DOHH2 (cell line): Measurements from ENCODE around the gene SULT2A1.

Source experiments
- H3F3A ChIP-seq: fragments of 200-600 bp; sonication (generic), shearing (Covaris generic); 2 replicates; pipeline ENCODE4 v1.6.0; 2016; ENCODE audit warnings: antibody characterized with exemption, mild to moderate bottlenecking; ENCODE audit not compliant: control insufficient read depth, insufficient read depth
- H3K27ac ChIP-seq: fragments of 200-600 bp; sonication (generic); 2 replicates; pipeline ENCODE4 v1.5.1; 2014; ENCODE audit warnings: low read depth, mild to moderate bottlenecking, low read length, moderate library complexity
- H3K27me3 ChIP-seq: fragments of 200-600 bp; sonication (generic); 2 replicates; pipeline ENCODE4 v1.6.1; 2014; ENCODE audit warnings: mild to moderate bottlenecking, low read length, mixed read lengths; ENCODE audit not compliant: control insufficient read depth
- H3K36me3 ChIP-seq: fragments of 200-600 bp; sonication (generic); 2 replicates; pipeline ENCODE4 v1.6.1; 2014; ENCODE audit warnings: mild to moderate bottlenecking, low read length, moderate library complexity, mixed read lengths; ENCODE audit not compliant: control insufficient read depth
- H3K4me1 ChIP-seq: fragments of 200-600 bp; sonication (generic); 2 replicates; pipeline ENCODE4 v1.6.1; 2014; ENCODE audit warnings: mild to moderate bottlenecking, low read length, mixed read lengths; ENCODE audit not compliant: control insufficient read depth
- H3K4me2 ChIP-seq: fragments of 200-600 bp; sonication (generic); 2 replicates; pipeline ENCODE4 v1.6.0; 2014; ENCODE audit warnings: mild to moderate bottlenecking, low read length, moderate library complexity
- H3K4me3 ChIP-seq: fragments of 200-600 bp; sonication (generic); 2 replicates; pipeline ENCODE4 v1.5.1; 2014; ENCODE audit warnings: mild to moderate bottlenecking, low read length, mixed read lengths
- H3K79me2 ChIP-seq: fragments of 200-600 bp; sonication (generic); 2 replicates; pipeline ENCODE4 v1.6.1; 2014; ENCODE audit warnings: mild to moderate bottlenecking, low read length, mixed read lengths; ENCODE audit not compliant: control insufficient read depth
- H3K9me2 ChIP-seq: fragments of 200-600 bp; sonication (generic); replicated peaks from 2 replicates; pipeline ENCODE4 v1.6.1; 2014; ENCODE audit warnings: mild to moderate bottlenecking, low read length, mixed read lengths; ENCODE audit not compliant: control insufficient read depth
- H3K9me3 ChIP-seq: fragments of 200-600 bp; sonication (generic); 2 replicates; pipeline ENCODE4 v1.6.1; 2014; ENCODE audit warnings: antibody characterized with exemption, low read length, mixed read lengths; ENCODE audit not compliant: control insufficient read depth, insufficient read depth
- H4K20me1 ChIP-seq: fragments of 200-600 bp; sonication (generic); 2 replicates; pipeline ENCODE4 v1.6.0; 2014; ENCODE audit warnings: low read depth, mild to moderate bottlenecking, antibody characterized with exemption, low read length, moderate library complexity; ENCODE audit not compliant: control insufficient read depth, insufficient read depth
- EZH2phosphoT487 ChIP-seq: fragments of 200-600 bp; sonication (generic); IDR thresholded peaks from 2 replicates; pipeline ENCODE4 v1.6.1; 2017; ENCODE audit warnings: borderline replicate concordance, mild to moderate bottlenecking, antibody characterized with exemption, low read length, moderate library complexity, mixed read lengths
- TF ChIP-seq, protein P1 (sequence below): fragments of 200-600 bp; sonication (generic); IDR thresholded peaks from one replicate; pipeline ENCODE4 v1.5.1; 2014; ENCODE audit warnings: antibody characterized with exemption, mild to moderate bottlenecking, low read depth, low read length; ENCODE audit not compliant: poor library complexity, severe bottlenecking

The SULT2A1 gene

DNA sequence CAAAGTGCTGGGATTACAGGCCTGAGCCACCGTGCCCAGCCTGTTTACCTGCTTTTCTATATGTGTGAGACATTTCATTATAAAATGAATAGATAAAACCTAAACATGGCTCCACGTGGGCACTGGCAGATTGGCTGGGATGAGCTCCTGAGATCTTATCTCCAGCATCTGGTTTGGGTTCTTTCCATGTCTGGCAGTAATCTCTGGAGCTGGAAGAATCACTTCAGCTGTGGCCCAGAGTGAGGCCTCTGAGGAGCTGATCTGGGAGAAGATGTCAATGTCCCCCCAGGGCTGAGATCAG is 5.5 kb upstream of the SULT2A1 start:
- H3K4me2 ChIP-seq = no peak overlapping the region
- no peaks in the 10 kb centered on the region for H3K36me3 ChIP-seq
- no peaks in the 10 kb centered on the region for H3F3A ChIP-seq
- no peaks in the 10 kb centered on the region for H4K20me1 ChIP-seq
- H3K27me3 ChIP-seq = no peaks in the 10 kb centered on the region
- H3K9me3 ChIP-seq = no peaks in the 10 kb centered on the region
- no peak for TF ChIP-seq EZH2phosphoT487
- TF ChIP-seq, protein P1, sequence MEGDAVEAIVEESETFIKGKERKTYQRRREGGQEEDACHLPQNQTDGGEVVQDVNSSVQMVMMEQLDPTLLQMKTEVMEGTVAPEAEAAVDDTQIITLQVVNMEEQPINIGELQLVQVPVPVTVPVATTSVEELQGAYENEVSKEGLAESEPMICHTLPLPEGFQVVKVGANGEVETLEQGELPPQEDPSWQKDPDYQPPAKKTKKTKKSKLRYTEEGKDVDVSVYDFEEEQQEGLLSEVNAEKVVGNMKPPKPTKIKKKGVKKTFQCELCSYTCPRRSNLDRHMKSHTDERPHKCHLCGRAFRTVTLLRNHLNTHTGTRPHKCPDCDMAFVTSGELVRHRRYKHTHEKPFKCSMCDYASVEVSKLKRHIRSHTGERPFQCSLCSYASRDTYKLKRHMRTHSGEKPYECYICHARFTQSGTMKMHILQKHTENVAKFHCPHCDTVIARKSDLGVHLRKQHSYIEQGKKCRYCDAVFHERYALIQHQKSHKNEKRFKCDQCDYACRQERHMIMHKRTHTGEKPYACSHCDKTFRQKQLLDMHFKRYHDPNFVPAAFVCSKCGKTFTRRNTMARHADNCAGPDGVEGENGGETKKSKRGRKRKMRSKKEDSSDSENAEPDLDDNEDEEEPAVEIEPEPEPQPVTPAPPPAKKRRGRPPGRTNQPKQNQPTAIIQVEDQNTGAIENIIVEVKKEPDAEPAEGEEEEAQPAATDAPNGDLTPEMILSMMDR = no peak
- H3K4me1 ChIP-seq = no peaks in the 10 kb centered on the region
- no peaks in the 10 kb centered on the region for H3K9me2 ChIP-seq
- no peaks in the 10 kb centered on the region for H3K79me2 ChIP-seq
- H3K27ac ChIP-seq = no peak overlapping the region
- H3K4me3 ChIP-seq = no peak overlapping the region

DNA sequence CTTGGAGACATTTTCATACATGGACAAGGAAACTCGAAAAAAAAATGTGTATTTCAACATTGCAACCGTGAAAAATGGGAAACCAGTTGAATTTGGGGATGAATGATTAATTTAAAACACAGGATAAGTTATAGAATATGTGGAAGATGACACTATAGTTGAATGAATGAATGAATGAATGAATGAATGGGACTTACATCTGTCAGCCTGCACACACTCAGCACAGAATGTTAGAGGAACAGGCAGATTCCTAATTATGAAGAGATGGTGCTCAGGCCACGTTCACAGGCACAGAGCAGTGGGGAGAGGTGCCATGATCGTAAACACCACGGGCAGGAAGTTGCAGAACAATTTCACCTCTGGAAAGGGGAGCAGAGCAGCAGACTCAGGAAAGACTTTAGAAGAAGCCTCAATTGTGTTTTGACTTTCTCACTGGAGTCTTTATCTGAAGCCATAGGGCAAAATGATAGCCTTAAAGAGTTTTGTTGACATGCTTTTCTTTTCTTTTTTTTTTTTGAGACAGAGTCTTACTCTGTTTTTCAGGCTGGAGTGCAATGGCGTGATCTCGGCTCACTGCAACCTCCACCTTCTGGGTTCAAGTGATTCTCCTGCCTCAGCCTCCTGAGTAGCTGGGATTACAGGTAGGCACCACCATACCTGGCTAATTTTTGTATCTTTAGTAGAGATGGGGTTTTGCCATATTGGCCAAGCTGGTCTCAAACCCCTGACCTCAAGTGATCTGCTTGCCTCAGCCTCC is 4.9 kb upstream of the SULT2A1 start:
- Histone ChIP-seq H4K20me1 (no peaks in the 10 kb centered on the region), H3K9me3 (no peaks in the 10 kb centered on the region), H3K9me2 (no peaks in the 10 kb centered on the region), H3K79me2 (no peaks in the 10 kb centered on the region), H3K4me2 (no peak overlapping the region), H3F3A (no peaks in the 10 kb centered on the region), H3K27me3 (no peaks in the 10 kb centered on the region), H3K27ac (no peak overlapping the region), H3K4me1 (no peaks in the 10 kb centered on the region), H3K36me3 (no peaks in the 10 kb centered on the region), H3K4me3 (no peak overlapping the region)
- TF ChIP-seq, protein P1 = no peak
- no peak for TF ChIP-seq EZH2phosphoT487

DNA sequence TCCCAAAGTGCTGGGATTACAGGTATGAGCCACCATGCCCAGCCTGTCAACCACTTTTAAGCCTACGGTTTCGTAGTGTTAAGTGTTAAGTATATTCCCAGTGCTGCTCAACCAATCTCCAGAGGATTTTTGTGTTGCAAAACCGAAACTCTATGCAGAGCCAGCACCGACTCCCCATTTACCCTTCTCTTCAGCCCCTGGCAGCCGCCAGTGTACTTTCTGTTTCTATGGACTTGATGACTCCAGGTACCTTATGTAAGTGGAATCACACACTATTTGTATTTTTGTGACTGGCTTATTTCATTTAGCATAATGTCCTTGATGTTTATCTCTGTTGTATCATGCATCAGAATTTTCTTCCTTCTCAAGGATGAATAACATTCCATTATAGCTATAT is 1.1 kb downstream of the SULT2A1 start:
- Histone ChIP-seq H3K79me2 (no peaks in the 10 kb centered on the region), H3K4me3 (no peak overlapping the region), H3F3A (no peaks in the 10 kb centered on the region), H3K4me1 (no peaks in the 10 kb centered on the region), H3K36me3 (no peaks in the 10 kb centered on the region), H4K20me1 (no peaks in the 10 kb centered on the region), H3K4me2 (no peak overlapping the region), H3K9me2 (no peaks in the 10 kb centered on the region), H3K9me3 (no peaks in the 10 kb centered on the region), H3K27me3 (no peaks in the 10 kb centered on the region), H3K27ac (no peak overlapping the region)
- TF ChIP-seq, protein P1 = no peak
- no peak for TF ChIP-seq EZH2phosphoT487
